ENCODE measurements around the gene IGF1R. TPM values are rescaled to one million over a fixed set of nuclear protein-coding genes. Genes with fewer than 3 reads are reported as not detected.

The IGF1R gene
- total and polyA plus RNA-seq, 7 donors = 1.2 to 130 (median 39.6) TPM

- Histone ChIP-seq H3K9me3 (no peaks in the 10 kb centered on the region), H3K4me1 (peaks cover 2 to 84% (median 76%) of the 10 kb centered on the region in 4 donors), H3K27me3 (no peaks in the 10 kb centered on the region), H3K4me3 (peak overlapping the region; percentile 47 to 60 (median 57)), H3K36me3 (no peaks in the 10 kb centered on the region), H3K27ac (peak overlapping the region; percentile 86 to 91 (median 89))
- intact Hi-C loops (cut with DNase I) = loop anchor here (1.0 kb wide), 2 partner anchors 205 to 305 kb away; partner anchors contain the start of gene IGF1R
- peak; percentile 94 for DNase-seq
- 1 to 2% methylated on average over 8 of the region's 8 CpGs for WGBS, 2 donors
- peak in 1 of 4 donors; percentile 56 for TF ChIP-seq EP300 (IDR thresholded peaks at IDR 0.05)
- peak; percentile 52 to 89 (median 66) for TF ChIP-seq POLR2AphosphoS5 (IDR thresholded peaks at IDR 0.05)
- TF ChIP-seq CTCF (IDR thresholded peaks at IDR 0.05) = no peak
- TF ChIP-seq POLR2A (IDR thresholded peaks at IDR 0.05) = peak in 1 of 2 donors; percentile 25
Measured at GRCh38 chr15:98853161-98853560, 204.8 kb downstream of the IGF1R start.

- Histone ChIP-seq H3K4me1 (peaks cover 2 to 86% (median 78%) of the 10 kb centered on the region in 4 donors), H3K27me3 (no peaks in the 10 kb centered on the region), H3K9me3 (no peaks in the 10 kb centered on the region), H3K27ac (peak overlapping the region; percentile 86 to 91 (median 89)), H3K4me3 (peak overlapping the region in 3 of 4 donors; percentile 56 to 60 (median 58)), H3K36me3 (no peaks in the 10 kb centered on the region)
- 28 to 62% methylated on average over 18 of the region's 18 CpGs for WGBS, 2 donors
- intact Hi-C loops (cut with DNase I) = loop anchor here (1.0 to 2.0 kb wide), 3 partner anchors 93 to 306 kb away; partner anchors contain the start of gene IGF1R
- no peak for TF ChIP-seq EP300 (IDR thresholded peaks at IDR 0.05)
- TF ChIP-seq POLR2AphosphoS5 (IDR thresholded peaks at IDR 0.05) = peak in 1 of 4 donors; percentile 20
- peak; percentile 75 for DNase-seq
Measured at GRCh38 chr15:98853617-98854420, 205.5 kb downstream of the IGF1R start.

- no peaks in the 10 kb centered on the region for H3K9me3 ChIP-seq
- TF ChIP-seq POLR2A (IDR thresholded peaks at IDR 0.05) (no peak), EP300 (IDR thresholded peaks at IDR 0.05) (no peak), CTCF (IDR thresholded peaks at IDR 0.05) (no peak), POLR2AphosphoS5 (IDR thresholded peaks at IDR 0.05) (no peak)
- no peak overlapping the region for H3K4me3 ChIP-seq
- 80 to 83% methylated on average over 7 of the region's 7 CpGs for WGBS, 2 donors
- no peaks in the 10 kb centered on the region for H3K27me3 ChIP-seq
- no peaks in the 10 kb centered on the region for H3K36me3 ChIP-seq
- peaks cover 2 to 87% (median 78%) of the 10 kb centered on the region in 4 donors for H3K4me1 ChIP-seq
- peak overlapping the region; percentile 86 to 91 (median 89) for H3K27ac ChIP-seq
- intact Hi-C loops (cut with DNase I) = loop anchor here (2.0 kb wide), 1 partner anchor 92 kb away; no protein-coding TSS in a partner anchor
- DNase-seq = no peak
Measured at GRCh38 chr15:98854496-98854895, 206.2 kb downstream of the IGF1R start.

GRCh38 chr15:98855067-98855814 lies 206.9 kb downstream of the IGF1R start:
- no peaks in the 10 kb centered on the region for H3K36me3 ChIP-seq
- H3K9me3 ChIP-seq = no peaks in the 10 kb centered on the region
- intact Hi-C loops (cut with DNase I) = loop anchor here (2.0 kb wide), 1 partner anchor 92 kb away; no protein-coding TSS in a partner anchor
- H3K27ac ChIP-seq = peak overlapping the region; percentile 86 to 91 (median 89)
- 76 to 82% methylated on average over 10 of the region's 10 CpGs for WGBS, 2 donors
- H3K4me1 ChIP-seq = peaks cover 2 to 85% (median 78%) of the 10 kb centered on the region in 4 donors
- TF ChIP-seq POLR2A (IDR thresholded peaks at IDR 0.05) (no peak), POLR2AphosphoS5 (IDR thresholded peaks at IDR 0.05) (no peak), CTCF (IDR thresholded peaks at IDR 0.05) (no peak), EP300 (IDR thresholded peaks at IDR 0.05) (no peak)
- no peak overlapping the region for H3K4me3 ChIP-seq
- no peaks in the 10 kb centered on the region for H3K27me3 ChIP-seq
- DNase-seq = no peak
